NCI-H2196 treated with DMSO at 0.1 percent for 48 hours (cell line): Measurements from ENCODE around the gene RIPPLY2.

Source experiments
- DNase-seq: peaks from one replicate; lab custom pipeline; 2025; ENCODE audit not compliant: unreplicated experiment; lab: John Stamatoyannopoulos, UW

RIPPLY2 gene

GRCh38 chr6:83859410-83860358 is 6.5 kb downstream of the RIPPLY2 start, which contains the start of gene CYB5R4:
Gene CYB5R4, plus strand, starts transcription at chr6:83859689. Its CDS starts 94 bp downstream, at chr6:83859783.
- peak; percentile 74 for DNase-seq

DNA sequence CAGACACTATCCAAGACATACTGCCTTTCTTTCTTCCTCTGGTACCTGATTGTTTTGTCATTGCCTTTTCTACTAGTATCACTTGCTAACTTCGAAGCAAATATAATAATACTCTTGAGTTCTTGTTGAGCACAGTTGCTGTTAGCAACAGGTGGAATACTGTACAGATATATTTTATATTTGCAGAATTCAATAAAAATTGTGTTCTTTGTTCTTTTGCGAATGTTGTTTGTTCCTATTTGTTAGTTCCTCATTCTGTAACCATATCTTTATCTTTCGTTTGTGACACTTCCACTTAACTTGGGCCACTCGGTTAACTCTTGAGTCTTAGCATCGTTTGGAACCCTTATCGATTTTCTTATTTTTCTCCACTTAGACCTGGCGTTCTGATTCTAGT is 7.2 kb downstream of the RIPPLY2 start:
- no peak for DNase-seq

GRCh38 chr6:83860782-83861495 is 7.8 kb downstream of the RIPPLY2 start:
- no peak for DNase-seq

- no peak for DNase-seq
Observed at GRCh38 chr6:83862776-83863471, 9.8 kb downstream of the RIPPLY2 start.

DNA sequence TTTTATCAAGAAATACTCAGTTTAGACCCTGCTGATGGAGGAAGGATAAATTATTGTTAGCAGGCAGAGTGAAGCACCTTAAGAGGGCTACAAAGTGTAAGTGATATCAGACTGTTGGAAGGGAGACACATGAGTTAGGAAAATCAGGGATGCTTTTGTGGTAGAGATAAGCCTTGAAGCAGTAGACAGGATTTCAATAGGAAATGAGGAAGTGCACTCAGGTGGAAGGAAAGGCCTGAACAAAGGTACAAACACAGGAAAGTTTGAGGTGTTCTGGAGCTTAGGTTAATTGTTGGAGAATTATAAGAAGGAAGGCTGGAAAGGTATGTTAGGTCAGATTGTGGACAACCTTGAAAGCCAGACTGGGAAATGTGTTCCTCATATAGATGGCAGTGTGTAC is 13.9 kb downstream of the RIPPLY2 start:
- no peak for DNase-seq

GRCh38 chr6:83867527-83868161 is 14.5 kb downstream of the RIPPLY2 start:
- DNase-seq = no peak

DNA sequence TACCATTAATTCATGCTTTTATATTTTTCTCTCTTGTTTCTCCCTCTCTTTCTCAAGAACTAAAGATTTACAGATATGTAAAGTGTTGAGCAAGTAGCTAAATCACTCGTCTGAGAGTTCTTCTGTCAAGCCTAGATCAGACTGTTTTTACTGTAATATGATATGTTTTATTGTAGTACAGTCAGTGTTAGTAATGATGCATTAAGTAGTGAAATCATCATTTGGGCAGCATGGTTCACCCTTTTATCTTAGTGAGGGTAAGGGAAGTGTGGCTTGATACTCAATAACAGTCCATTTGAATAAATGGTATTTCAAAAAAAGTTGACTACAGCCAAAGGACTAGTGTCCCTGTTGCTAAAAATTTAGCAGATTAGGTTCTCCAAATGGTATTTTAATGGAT is 15.5 kb downstream of the RIPPLY2 start:
- DNase-seq = no peak

DNA sequence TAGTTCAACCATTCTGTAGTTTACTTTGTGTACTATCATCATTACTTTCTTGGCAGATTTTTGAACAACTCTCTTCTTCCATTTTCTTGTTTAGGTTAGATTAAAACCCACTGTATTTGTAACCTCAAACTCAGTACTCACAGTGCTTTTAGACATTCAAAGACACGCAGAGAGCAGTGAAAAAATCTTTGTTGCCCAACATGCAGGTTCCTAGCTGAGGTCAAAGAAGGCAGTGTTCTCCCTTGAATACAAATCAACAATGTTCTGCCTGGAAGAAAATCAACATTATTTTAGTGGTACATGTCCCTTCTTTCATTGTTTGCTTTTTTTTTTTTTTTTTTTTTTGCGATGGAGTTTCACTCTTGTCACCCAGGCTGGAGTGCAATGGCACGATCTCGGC is 17.5 kb downstream of the RIPPLY2 start:
- DNase-seq = no peak

GRCh38 chr6:83872386-83873118 is 19.4 kb downstream of the RIPPLY2 start:
- DNase-seq = no peak

GRCh38 chr6:83873869-83874268 is 20.7 kb downstream of the RIPPLY2 start:
- DNase-seq = no peak

DNA sequence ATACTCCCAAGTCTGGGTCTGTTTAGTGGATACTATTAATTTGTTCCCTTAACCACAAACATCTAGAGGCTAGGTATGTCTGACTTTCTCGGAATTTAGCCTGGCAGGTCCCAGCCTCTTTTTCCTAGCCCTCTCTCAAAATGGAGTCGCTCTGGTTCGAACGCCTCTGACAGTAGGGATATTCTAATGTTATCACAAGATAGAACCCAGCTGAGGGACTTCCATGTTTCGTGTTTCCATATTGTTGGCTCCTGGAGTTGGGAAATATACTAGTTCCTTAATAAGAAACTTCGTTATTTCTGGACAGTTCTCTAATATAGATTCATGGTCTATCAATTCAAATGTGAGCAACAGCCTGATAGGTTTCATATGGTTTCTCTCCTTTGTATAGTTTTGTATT is 22.7 kb downstream of the RIPPLY2 start:
- no peak for DNase-seq

DNA sequence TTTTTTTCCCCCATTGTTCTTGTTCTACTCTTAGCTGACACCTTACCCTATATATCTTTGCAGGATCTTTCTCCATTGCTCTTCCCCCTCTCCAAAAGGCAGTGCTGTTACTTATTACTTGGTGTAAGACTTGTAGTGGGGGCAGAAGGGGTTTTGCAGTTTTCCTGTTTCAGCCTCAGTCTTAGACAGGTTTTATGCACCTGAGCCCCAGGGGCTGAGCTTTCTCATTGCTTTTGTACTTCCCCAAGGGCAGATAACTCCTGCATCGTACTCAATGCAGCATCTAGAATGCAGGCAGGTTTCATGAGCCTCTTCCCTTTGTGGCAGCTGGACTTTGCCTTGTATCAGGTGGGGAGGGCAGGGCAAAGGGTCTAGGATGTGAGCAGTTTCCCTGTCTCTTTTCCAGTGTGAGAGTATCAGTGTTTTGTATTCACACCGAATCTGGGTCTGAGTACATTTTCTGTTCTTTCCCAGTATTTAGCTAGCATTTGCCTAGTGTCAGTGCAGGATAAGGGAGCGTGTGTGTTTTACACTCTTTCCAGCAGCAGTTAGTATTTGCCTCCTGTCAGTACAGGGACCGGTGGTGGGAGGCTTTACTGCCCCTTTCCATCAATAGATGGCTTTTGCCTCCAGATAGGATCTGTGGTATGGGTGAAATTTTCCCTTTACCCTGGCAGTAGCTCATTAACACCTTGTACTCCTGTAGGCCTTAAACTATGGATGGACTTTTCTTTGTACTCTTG is 25.9 kb downstream of the RIPPLY2 start:
- no peak for DNase-seq

GRCh38 chr6:83879746-83880145 is 26.6 kb downstream of the RIPPLY2 start:
- no peak for DNase-seq

GRCh38 chr6:83883240-83883639 is 30.1 kb downstream of the RIPPLY2 start:
- no peak for DNase-seq

GRCh38 chr6:83884523-83884922 is 31.4 kb downstream of the RIPPLY2 start:
- DNase-seq = peak; percentile 19

DNA sequence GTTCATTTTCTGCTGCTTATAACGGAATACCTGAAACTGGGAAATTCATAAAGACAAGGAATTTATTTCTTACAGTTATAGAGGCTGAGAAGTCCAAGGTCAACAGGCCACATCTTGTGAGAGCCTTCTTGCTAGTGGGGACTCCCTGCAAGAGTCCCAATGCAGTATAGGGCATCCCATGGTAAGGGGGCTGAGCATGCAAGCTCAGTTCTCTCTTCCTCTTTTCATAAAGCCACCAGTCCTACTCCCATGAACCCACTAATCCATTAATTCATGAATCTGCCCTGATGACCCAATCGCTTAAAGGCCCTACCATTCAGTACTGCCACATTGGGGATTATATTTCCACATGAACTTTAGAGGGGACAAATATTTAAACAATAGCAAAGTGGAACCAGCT is 32.8 kb downstream of the RIPPLY2 start:
- DNase-seq = no peak

GRCh38 chr6:83889621-83890020 is 36.5 kb downstream of the RIPPLY2 start:
- DNase-seq = no peak

- no peak for DNase-seq
Observed at GRCh38 chr6:83890520-83890919, 37.4 kb downstream of the RIPPLY2 start.

- DNase-seq = no peak
Observed at GRCh38 chr6:83891586-83891985, 38.4 kb downstream of the RIPPLY2 start.

- DNase-seq = no peak
Observed at GRCh38 chr6:83893024-83893423, 39.9 kb downstream of the RIPPLY2 start.
